HG03280 (cell line): ENCODE results near the gene WNK2.
"Not testable (repeated sequence)": the region's sequence is repeated elsewhere in the genome, so short reads cannot be mapped to it uniquely, and the experiment has no call there.

Experiments
- ATAC-seq: cut with Tn5 transposase; IDR thresholded peaks from one replicate; pipeline ENCODE4 v1.9.1; 2021; ENCODE audit warnings: mild to moderate bottlenecking, moderate library complexity; ENCODE audit not compliant: unreplicated experiment

The WNK2 gene

GRCh38 chr9:93355827-93356226 is 171.9 kb downstream of the WNK2 start:
- no peak for ATAC-seq

GRCh38 chr9:93357649-93358048 is 173.7 kb downstream of the WNK2 start:
- ATAC-seq = peak; percentile 68

- ATAC-seq = not testable (repeated sequence)
Observed at GRCh38 chr9:93359907-93360306, 176.0 kb downstream of the WNK2 start.

GRCh38 chr9:93361995-93362394 is 178.1 kb downstream of the WNK2 start:
- no peak for ATAC-seq

GRCh38 chr9:93364734-93365426 is 180.9 kb downstream of the WNK2 start:
- ATAC-seq = no peak

- ATAC-seq = no peak
Observed at GRCh38 chr9:93365427-93366118, 181.6 kb downstream of the WNK2 start.

GRCh38 chr9:93366119-93366447 is 182.1 kb downstream of the WNK2 start:
- no peak for ATAC-seq

GRCh38 chr9:93366486-93366885 is 182.5 kb downstream of the WNK2 start:
- ATAC-seq = not testable (repeated sequence)

GRCh38 chr9:93368437-93368836 is 184.5 kb downstream of the WNK2 start:
- ATAC-seq = no peak

GRCh38 chr9:93369686-93370085 is 185.7 kb downstream of the WNK2 start:
- no peak for ATAC-seq
